GF-D8 (cell line): ENCODE measurements around the gene NHS.

ENCODE experiments used
- DNase-seq: peaks from one replicate; lab custom pipeline; 2025; lab: John Stamatoyannopoulos, UW

Gene NHS

GRCh38 chrX:17588303-17588702 is 213.3 kb downstream of the NHS start:
- DNase-seq = no peak

- DNase-seq = no peak
Observed at GRCh38 chrX:17590892-17591740, 216.1 kb downstream of the NHS start.

- DNase-seq = no peak
Observed at GRCh38 chrX:17591741-17592110, 216.7 kb downstream of the NHS start.

- no peak for DNase-seq
Observed at GRCh38 chrX:17592117-17592516, 217.1 kb downstream of the NHS start.

- no peak for DNase-seq
Observed at GRCh38 chrX:17594693-17595092, 219.7 kb downstream of the NHS start.

GRCh38 chrX:17595456-17596035 is 220.5 kb downstream of the NHS start:
- DNase-seq = no peak

GRCh38 chrX:17596061-17596460 is 221.1 kb downstream of the NHS start:
- DNase-seq = no peak

- DNase-seq = no peak
Observed at GRCh38 chrX:17596546-17597205, 221.7 kb downstream of the NHS start.

- no peak for DNase-seq
Observed at GRCh38 chrX:17597327-17597726, 222.3 kb downstream of the NHS start.

GRCh38 chrX:17597836-17598439 is 222.9 kb downstream of the NHS start:
- no peak for DNase-seq

- no peak for DNase-seq
Observed at GRCh38 chrX:17601441-17602200, 226.6 kb downstream of the NHS start.

- no peak for DNase-seq
Observed at GRCh38 chrX:17602245-17602644, 227.2 kb downstream of the NHS start.

- no peak for DNase-seq
Observed at GRCh38 chrX:17603196-17603595, 228.2 kb downstream of the NHS start.

- DNase-seq = no peak
Observed at GRCh38 chrX:17605676-17606075, 230.7 kb downstream of the NHS start.

GRCh38 chrX:17606231-17606630 is 231.2 kb downstream of the NHS start:
- DNase-seq = no peak

- no peak for DNase-seq
Observed at GRCh38 chrX:17608888-17609287, 233.9 kb downstream of the NHS start.

- DNase-seq = no peak
Observed at GRCh38 chrX:17610788-17611187, 235.8 kb downstream of the NHS start.

- no peak for DNase-seq
Observed at GRCh38 chrX:17613979-17614588, 239.1 kb downstream of the NHS start.

- DNase-seq = no peak
Observed at GRCh38 chrX:17616936-17617335, 241.9 kb downstream of the NHS start.

- DNase-seq = no peak
Observed at GRCh38 chrX:17617806-17618205, 242.8 kb downstream of the NHS start.

- DNase-seq = no peak
Observed at GRCh38 chrX:17621566-17622270, 246.7 kb downstream of the NHS start.
